ENCODE data around the gene GLRX5.
"Not testable (repeated sequence)": the region's sequence is repeated elsewhere in the genome, so short reads cannot be mapped to it uniquely, and the experiment has no call there.

Gene GLRX5

DNA sequence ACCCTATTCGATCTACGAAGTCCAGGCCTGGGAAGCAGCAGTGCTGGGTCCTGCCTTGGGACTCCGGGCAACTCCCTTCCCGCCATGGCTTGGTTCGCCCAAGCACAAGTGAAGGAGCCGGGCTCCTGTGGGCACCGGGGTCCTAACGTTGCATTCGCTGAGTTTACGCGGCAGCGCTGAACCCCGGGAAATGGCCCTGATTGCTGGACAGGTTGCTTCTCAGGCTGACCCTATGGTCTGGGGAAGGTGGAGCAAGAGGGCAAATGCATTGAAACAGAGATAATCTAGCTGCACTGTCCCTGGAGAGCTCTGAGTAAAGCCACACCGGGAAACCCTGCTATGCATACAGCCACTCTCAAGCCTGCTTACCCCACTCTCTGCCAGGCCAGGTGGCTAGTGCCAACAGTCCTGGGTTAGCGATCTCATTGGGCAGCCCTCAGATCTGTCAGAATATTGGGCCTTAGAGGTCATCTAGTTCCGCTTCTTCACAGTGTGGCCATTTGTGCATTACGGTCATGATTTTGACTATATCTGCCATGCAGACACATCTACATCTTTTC lies 29.7 kb upstream of the GLRX5 start:
- H3K4me1 ChIP-seq = peaks cover 0 to 47% (median 32%) of the 10 kb centered on the region in 4 donors
- intact Hi-C loops (cut with DNase I; ENCODE audit: low total_unique reads) = no loop called here
- peaks cover 0 to 8% (median 0%) of the 10 kb centered on the region in 3 donors for H3K36me3 ChIP-seq
- H3K27ac ChIP-seq = no peak overlapping the region
- H3K27me3 ChIP-seq = no peaks in the 10 kb centered on the region
- TF ChIP-seq, protein P1, sequence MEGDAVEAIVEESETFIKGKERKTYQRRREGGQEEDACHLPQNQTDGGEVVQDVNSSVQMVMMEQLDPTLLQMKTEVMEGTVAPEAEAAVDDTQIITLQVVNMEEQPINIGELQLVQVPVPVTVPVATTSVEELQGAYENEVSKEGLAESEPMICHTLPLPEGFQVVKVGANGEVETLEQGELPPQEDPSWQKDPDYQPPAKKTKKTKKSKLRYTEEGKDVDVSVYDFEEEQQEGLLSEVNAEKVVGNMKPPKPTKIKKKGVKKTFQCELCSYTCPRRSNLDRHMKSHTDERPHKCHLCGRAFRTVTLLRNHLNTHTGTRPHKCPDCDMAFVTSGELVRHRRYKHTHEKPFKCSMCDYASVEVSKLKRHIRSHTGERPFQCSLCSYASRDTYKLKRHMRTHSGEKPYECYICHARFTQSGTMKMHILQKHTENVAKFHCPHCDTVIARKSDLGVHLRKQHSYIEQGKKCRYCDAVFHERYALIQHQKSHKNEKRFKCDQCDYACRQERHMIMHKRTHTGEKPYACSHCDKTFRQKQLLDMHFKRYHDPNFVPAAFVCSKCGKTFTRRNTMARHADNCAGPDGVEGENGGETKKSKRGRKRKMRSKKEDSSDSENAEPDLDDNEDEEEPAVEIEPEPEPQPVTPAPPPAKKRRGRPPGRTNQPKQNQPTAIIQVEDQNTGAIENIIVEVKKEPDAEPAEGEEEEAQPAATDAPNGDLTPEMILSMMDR (IDR thresholded peaks at IDR 0.05) = no peak
- H3K9me3 ChIP-seq = no peaks in the 10 kb centered on the region
- DNase-seq = no peak
- no peak overlapping the region for H3K4me3 ChIP-seq

GRCh38 chr14:95507174-95507573 lies 27.7 kb upstream of the GLRX5 start:
- Histone ChIP-seq H3K9me3 (no peaks in the 10 kb centered on the region), H3K27ac (peak overlapping the region; percentile 50 to 59), H3K4me1 (peaks cover 0 to 31% (median 17%) of the 10 kb centered on the region in 4 donors), H3K36me3 (peaks cover 0 to 8% (median 0%) of the 10 kb centered on the region in 3 donors), H3K4me3 (no peak overlapping the region), H3K27me3 (no peaks in the 10 kb centered on the region)
- peak; percentile 82 to 90 for DNase-seq
- TF ChIP-seq, protein P1 (IDR thresholded peaks at IDR 0.05) = no peak
- intact Hi-C loops (cut with DNase I; ENCODE audit: low total_unique reads) = no loop called here

DNA sequence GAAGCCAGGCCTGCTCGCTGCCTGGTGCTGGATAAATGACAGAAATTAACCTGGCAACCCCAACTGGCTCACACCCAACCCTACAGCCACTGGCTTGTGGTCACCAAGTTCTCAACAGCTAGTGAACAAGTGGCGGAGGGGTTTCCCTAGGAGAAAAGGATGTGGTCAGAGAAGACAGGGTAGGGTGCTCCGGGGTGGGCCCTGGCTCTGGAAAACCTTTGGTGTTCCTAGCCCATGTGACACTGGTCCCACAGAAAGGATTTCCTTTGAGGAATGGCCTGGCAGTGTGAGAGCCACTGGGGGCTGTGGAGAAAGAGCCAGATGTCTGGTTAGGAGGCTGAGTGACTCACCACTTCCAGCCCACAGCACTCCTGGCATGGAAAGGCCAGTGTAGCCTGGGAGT lies 27.1 kb upstream of the GLRX5 start:
- TF ChIP-seq, protein P1 (IDR thresholded peaks at IDR 0.05) = no peak
- intact Hi-C loops (cut with DNase I; ENCODE audit: low total_unique reads) = no loop called here
- H3K27ac ChIP-seq = peak overlapping the region; percentile 50 to 59

DNA sequence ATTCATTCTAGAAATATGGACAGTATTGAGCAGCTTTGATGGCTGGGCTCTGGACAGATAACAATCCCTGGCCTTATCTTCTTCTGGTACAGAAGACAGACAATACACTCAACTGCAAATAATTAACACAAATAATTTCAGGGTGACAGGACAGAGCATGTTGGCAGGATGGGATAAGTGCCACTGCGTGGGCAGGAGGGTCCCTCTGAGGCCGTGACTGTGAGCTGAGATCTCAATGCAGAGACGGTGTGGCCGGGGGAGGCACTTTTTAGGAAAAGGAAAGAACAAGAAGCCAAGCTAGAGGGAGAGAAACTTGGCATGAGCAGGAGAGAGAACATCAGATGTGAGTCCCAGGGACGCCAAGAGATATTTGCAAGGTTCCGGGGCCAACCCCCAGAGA lies 26.5 kb upstream of the GLRX5 start:
- H3K27ac ChIP-seq = peak overlapping the region; percentile 50 to 59
- TF ChIP-seq, protein P1 (IDR thresholded peaks at IDR 0.05) = no peak
- H3K36me3 ChIP-seq = peaks cover 0 to 8% (median 0%) of the 10 kb centered on the region in 3 donors
- H3K27me3 ChIP-seq = no peaks in the 10 kb centered on the region
- H3K4me1 ChIP-seq = peaks cover 0 to 31% (median 17%) of the 10 kb centered on the region in 4 donors
- H3K9me3 ChIP-seq = no peaks in the 10 kb centered on the region
- intact Hi-C loops (cut with DNase I; ENCODE audit: low total_unique reads) = no loop called here
- DNase-seq = no peak
- no peak overlapping the region for H3K4me3 ChIP-seq

More for the DNA sequence above, 27.1 kb upstream of the GLRX5 start:
- DNase-seq = peak; percentile 63 to 81
- peaks cover 0 to 31% (median 17%) of the 10 kb centered on the region in 4 donors for H3K4me1 ChIP-seq
- H3K9me3 ChIP-seq = no peaks in the 10 kb centered on the region
- peaks cover 0 to 8% (median 0%) of the 10 kb centered on the region in 3 donors for H3K36me3 ChIP-seq
- no peak overlapping the region for H3K4me3 ChIP-seq
- no peaks in the 10 kb centered on the region for H3K27me3 ChIP-seq

DNA sequence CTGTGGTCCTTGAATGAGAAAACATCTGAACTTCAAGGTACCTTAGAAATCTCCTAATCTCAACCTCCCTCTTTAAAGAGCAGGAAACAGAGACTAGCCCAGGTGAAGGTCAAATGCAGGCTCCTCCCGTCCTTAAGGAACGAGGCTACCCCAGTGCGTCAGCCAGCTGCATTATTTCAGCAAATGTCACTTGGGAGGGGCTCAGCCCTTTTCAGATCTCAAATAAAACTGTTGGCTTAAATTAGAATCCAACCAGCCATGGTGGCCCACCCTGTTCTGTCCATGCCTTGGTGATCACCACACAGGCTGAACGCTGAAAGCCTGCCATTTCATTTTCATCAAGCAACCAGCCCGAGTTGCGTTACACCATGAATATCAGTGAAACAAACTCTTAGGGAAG lies 25.4 kb upstream of the GLRX5 start:
- Histone ChIP-seq H3K36me3 (peaks cover 0 to 8% (median 0%) of the 10 kb centered on the region in 3 donors), H3K27ac (peak overlapping the region in 1 of 2 donors; percentile 59), H3K4me3 (no peak overlapping the region), H3K9me3 (no peaks in the 10 kb centered on the region), H3K4me1 (peaks cover 0 to 33% (median 21%) of the 10 kb centered on the region in 4 donors), H3K27me3 (no peaks in the 10 kb centered on the region)
- TF ChIP-seq, protein P1 (IDR thresholded peaks at IDR 0.05) = no peak
- intact Hi-C loops (cut with DNase I; ENCODE audit: low total_unique reads) = no loop called here
- DNase-seq = no peak

DNA sequence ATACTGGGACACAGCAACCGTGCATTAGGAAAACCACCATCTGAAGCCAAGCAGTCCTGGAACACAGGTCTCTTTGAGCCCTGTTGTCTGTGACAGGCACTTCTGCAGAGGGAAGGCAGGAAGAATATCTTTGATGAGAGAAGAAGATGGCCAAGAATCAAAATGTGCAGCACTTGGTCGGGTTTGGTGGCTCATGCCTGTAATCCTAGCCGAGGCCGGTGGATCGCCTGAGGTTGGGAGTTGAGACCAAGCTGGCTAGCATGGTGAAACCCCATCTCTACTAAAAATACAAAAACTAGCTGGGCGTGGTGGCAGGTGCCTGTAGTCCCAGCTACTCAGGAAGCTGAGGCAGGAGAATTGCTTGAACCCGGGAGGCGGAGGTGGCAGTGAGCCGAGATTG lies 24.5 kb upstream of the GLRX5 start:
- not testable (repeated sequence) for H3K27me3 ChIP-seq, DNase-seq, H3K4me3 ChIP-seq, H3K36me3 ChIP-seq, H3K9me3 ChIP-seq, H3K27ac ChIP-seq
- intact Hi-C loops (cut with DNase I; ENCODE audit: low total_unique reads) = loop anchor here (10.0 kb wide), 1 partner anchor 196 kb away; the partner anchor contains the start of gene CLMN
- peaks cover 0 to 41% (median 27%) of the 10 kb centered on the region in 4 donors for H3K4me1 ChIP-seq
